WTC11 (cell line): ENCODE data around the gene APOL2. TPM values are rescaled to one million over a fixed set of nuclear protein-coding genes. Genes with fewer than 3 reads are reported as not detected.

Source experiments
- ATAC-seq: fragments of 200-7000 bp; cut with Tn5 transposase; 2 replicates; pipeline ENCODE4 v1.10.0; 2021; ENCODE audit warnings: mild to moderate bottlenecking, moderate library complexity
- CTCF ChIA-PET: fragments of 300-600 bp; sonication (Branson Sonifier 250); formaldehyde crosslinking; loops from one replicate; lab custom pipeline; 2021; ENCODE audit warnings: antibody characterized with exemption; lab: Charles Lee
- POLR2A ChIA-PET: fragments of 350-600 bp; sonication (Branson Sonifier 250); formaldehyde crosslinking; loops from one replicate; lab custom pipeline; 2021; ENCODE audit warnings: antibody characterized with exemption; lab: Charles Lee
- DNase-seq: peaks from one replicate; pipeline ENCODE4 v3.0.0; 2021; ENCODE audit warnings: low spot score
- H3K27ac Mint-ChIP-seq: 2 replicates; pipeline ENCODE4 v1.8.0; 2021; ENCODE audit warnings: mixed read lengths
- H3K27me3 Mint-ChIP-seq: 2 replicates; pipeline ENCODE4 v1.8.0; 2021; ENCODE audit warnings: low read depth, mild to moderate bottlenecking, moderate library complexity, mixed read lengths
- H3K36me3 Mint-ChIP-seq: 2 replicates; pipeline ENCODE4 v1.8.0; 2021; ENCODE audit warnings: mixed read lengths
- H3K4me1 Mint-ChIP-seq: 2 replicates; pipeline ENCODE4 v1.8.0; 2022; ENCODE audit warnings: mixed read lengths
- H3K4me3 Mint-ChIP-seq: 2 replicates; pipeline ENCODE4 v1.8.0; 2021; ENCODE audit warnings: mild to moderate bottlenecking, moderate library complexity, mixed read lengths
- H3K9me3 Mint-ChIP-seq: 2 replicates; pipeline ENCODE4 v1.8.0; 2021; ENCODE audit warnings: mixed read lengths
- CREM ChIP-seq: sonication (generic); formaldehyde crosslinking; IDR thresholded peaks from 2 replicates; pipeline ENCODE4 v1.8.1; 2022; ENCODE audit warnings: mild to moderate bottlenecking, missing genetic modification reagents, moderate library complexity
- ELF4 ChIP-seq: sonication (generic); formaldehyde crosslinking; IDR thresholded peaks from 2 replicates; pipeline ENCODE4 v1.8.1; 2022; ENCODE audit warnings: low read depth, mild to moderate bottlenecking, moderate library complexity, missing genetic modification reagents
- EMX1 ChIP-seq: fragments of 250-450 bp; sonication (Bioruptor Pico); IDR thresholded peaks from 2 replicates; pipeline ENCODE4 v1.8.0; 2021; ENCODE audit warnings: mild to moderate bottlenecking
- OVOL2 ChIP-seq: fragments of 250-450 bp; sonication (Bioruptor Pico); IDR thresholded peaks from 2 replicates; pipeline ENCODE4 v1.9.0; 2021; ENCODE audit warnings: mild to moderate bottlenecking, borderline replicate concordance
- RELA ChIP-seq: sonication (generic); formaldehyde crosslinking; IDR thresholded peaks from 2 replicates; pipeline ENCODE4 v1.8.1; 2022; ENCODE audit warnings: missing genetic modification reagents, mild to moderate bottlenecking, borderline replicate concordance
- ZNF416 ChIP-seq: fragments of 250-450 bp; sonication (Bioruptor Pico); IDR thresholded peaks from 2 replicates; pipeline ENCODE4 v1.9.0; 2021; ENCODE audit warnings: mild to moderate bottlenecking, inconsistent platforms
- total RNA-seq: library from RNA; stranded (reverse); gene quantifications from 3 replicates; pipeline ENCODE4 v1.2.3, GENCODE V29; 2021
- TF ChIP-seq, protein P1 (sequence below): sonication (generic); formaldehyde crosslinking; conservative IDR thresholded peaks from 2 replicates; pipeline ENCODE4 v1.8.1; 2023; ENCODE audit warnings: mild to moderate bottlenecking, low read depth, missing genetic modification reagents, moderate library complexity
- TF ChIP-seq, protein P2 (sequence below): fragments of 250-450 bp; sonication (Bioruptor Pico); IDR thresholded peaks from 2 replicates; pipeline ENCODE4 v2.1.2; 2022; ENCODE audit warnings: mild to moderate bottlenecking, moderate library complexity
- TF ChIP-seq, protein P3 (sequence below): sonication (generic); formaldehyde crosslinking; IDR thresholded peaks from 2 replicates; pipeline ENCODE4 v1.8.1; 2022; ENCODE audit warnings: low read depth, mild to moderate bottlenecking, moderate library complexity, missing genetic modification reagents, borderline replicate concordance
- TF ChIP-seq, protein P4 (sequence below): sonication (generic); formaldehyde crosslinking; IDR thresholded peaks from 2 replicates; pipeline ENCODE4 v1.8.1; 2022; ENCODE audit warnings: low read depth, missing genetic modification reagents, borderline replicate concordance
- TF ChIP-seq, protein P5 (sequence below): fragments of 250-450 bp; sonication (Bioruptor Pico); IDR thresholded peaks from 2 replicates; pipeline ENCODE4 v1.9.0; 2021; ENCODE audit warnings: moderate library complexity, mild to moderate bottlenecking, inconsistent platforms, borderline replicate concordance
- TF ChIP-seq, protein P6 (sequence below): fragments of 250-450 bp; sonication (Bioruptor Pico); IDR thresholded peaks from 2 replicates; pipeline ENCODE4 v1.9.0; 2021; ENCODE audit warnings: mild to moderate bottlenecking
- TF ChIP-seq, protein P7 (sequence below): fragments of 250-450 bp; sonication (Bioruptor Pico); IDR thresholded peaks from 2 replicates; pipeline ENCODE4 v1.8.0; 2021; ENCODE audit warnings: mild to moderate bottlenecking
- TF ChIP-seq, protein P8 (sequence below): fragments of 200-600 bp; IDR thresholded peaks from 2 replicates; pipeline ENCODE4 v1.8.0; 2022; ENCODE audit warnings: antibody characterized with exemption
- TF ChIP-seq, protein P9 (sequence below): sonication (generic); formaldehyde crosslinking; IDR thresholded peaks from 2 replicates; pipeline ENCODE4 v1.8.0; 2023; ENCODE audit warnings: mild to moderate bottlenecking, missing genetic modification reagents
- TF ChIP-seq, protein P10 (sequence below): sonication (generic); formaldehyde crosslinking; IDR thresholded peaks from 2 replicates; pipeline ENCODE4 v1.8.1; 2023; ENCODE audit warnings: mild to moderate bottlenecking, missing genetic modification reagents

APOL2 gene
- total RNA-seq, 1 experiment from 2014 or later = 11.2 TPM

DNA sequence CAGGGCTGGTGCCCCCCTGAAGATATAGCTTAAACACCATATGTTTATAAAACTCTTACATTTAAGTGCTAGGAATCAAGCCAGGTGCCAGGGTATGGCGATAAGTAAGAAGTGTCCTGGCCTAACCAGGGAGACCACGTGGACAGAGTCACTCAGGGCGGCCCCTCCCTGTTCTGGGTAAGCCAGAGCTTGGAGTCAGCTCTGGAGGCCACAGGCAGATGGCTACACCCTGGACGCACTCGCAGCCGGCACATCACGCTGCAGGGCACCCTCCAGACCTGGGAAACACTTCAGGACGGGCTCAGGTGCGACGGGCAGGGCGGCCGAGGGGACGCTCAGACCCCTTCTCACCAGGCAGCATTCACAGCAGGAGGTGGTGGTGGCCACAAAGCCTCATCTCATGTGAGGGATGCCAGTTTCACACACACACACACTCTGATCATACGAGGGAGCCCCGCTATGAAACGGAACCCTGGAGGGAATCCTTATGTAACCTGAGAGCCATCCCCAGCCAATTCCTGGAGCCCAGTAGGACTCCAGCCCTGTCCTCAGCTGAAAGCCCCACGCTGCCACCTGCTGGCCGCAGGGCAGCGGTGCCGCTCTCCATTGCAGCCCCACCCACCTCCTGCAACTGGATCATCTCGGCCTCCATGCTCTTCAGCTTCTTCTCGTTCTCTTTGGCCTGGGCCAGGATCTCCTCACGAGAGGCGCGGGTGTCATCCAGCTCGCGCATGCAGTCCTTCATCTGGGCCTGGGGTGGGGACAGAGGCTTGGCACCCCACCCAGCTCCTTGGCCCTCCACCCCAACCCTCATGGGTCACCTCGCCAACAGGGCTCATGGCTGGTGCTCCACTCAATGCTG is 47.0 kb upstream of the APOL2 start:
- POLR2A ChIA-PET = interaction anchor here (1.2 kb wide), 1 partner anchor 195 kb away, joined by 3 read pairs; the partner anchor contains the start of gene TXN2
- CTCF ChIA-PET = interaction anchor here (0.6 to 2.4 kb wide), 36 partner anchors 8 to 910 kb away, joined by 3 to 29 read pairs (median 4); partner anchors contain the start of gene APOL2
- DNase-seq (peak; percentile 87), ATAC-seq (peak; percentile 94)
- TF ChIP-seq ZNF416 (no peak), ELF4 (CRISPR knock-in tag) (no peak), EMX1 (CRISPR knock-in tag) (0 out of 2 replicates have a peak, but pooled peaks have one; percentile 3), CREM (no peak), RELA (CRISPR knock-in tag) (no peak), OVOL2 (CRISPR knock-in tag) (no peak)
- TF ChIP-seq, protein P1, sequence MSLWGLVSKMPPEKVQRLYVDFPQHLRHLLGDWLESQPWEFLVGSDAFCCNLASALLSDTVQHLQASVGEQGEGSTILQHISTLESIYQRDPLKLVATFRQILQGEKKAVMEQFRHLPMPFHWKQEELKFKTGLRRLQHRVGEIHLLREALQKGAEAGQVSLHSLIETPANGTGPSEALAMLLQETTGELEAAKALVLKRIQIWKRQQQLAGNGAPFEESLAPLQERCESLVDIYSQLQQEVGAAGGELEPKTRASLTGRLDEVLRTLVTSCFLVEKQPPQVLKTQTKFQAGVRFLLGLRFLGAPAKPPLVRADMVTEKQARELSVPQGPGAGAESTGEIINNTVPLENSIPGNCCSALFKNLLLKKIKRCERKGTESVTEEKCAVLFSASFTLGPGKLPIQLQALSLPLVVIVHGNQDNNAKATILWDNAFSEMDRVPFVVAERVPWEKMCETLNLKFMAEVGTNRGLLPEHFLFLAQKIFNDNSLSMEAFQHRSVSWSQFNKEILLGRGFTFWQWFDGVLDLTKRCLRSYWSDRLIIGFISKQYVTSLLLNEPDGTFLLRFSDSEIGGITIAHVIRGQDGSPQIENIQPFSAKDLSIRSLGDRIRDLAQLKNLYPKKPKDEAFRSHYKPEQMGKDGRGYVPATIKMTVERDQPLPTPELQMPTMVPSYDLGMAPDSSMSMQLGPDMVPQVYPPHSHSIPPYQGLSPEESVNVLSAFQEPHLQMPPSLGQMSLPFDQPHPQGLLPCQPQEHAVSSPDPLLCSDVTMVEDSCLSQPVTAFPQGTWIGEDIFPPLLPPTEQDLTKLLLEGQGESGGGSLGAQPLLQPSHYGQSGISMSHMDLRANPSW (CRISPR knock-in tag) = no peak
- TF ChIP-seq, protein P2, sequence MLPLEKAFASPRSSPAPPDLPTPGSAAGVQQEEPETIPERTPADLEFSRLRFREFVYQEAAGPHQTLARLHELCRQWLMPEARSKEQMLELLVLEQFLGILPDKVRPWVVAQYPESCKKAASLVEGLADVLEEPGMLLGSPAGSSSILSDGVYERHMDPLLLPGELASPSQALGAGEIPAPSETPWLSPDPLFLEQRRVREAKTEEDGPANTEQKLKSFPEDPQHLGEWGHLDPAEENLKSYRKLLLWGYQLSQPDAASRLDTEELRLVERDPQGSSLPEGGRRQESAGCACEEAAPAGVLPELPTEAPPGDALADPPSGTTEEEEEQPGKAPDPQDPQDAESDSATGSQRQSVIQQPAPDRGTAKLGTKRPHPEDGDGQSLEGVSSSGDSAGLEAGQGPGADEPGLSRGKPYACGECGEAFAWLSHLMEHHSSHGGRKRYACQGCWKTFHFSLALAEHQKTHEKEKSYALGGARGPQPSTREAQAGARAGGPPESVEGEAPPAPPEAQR (CRISPR knock-in tag) = peak; percentile 51; the same call in 1 of the 2 replicates
- TF ChIP-seq, protein P3, sequence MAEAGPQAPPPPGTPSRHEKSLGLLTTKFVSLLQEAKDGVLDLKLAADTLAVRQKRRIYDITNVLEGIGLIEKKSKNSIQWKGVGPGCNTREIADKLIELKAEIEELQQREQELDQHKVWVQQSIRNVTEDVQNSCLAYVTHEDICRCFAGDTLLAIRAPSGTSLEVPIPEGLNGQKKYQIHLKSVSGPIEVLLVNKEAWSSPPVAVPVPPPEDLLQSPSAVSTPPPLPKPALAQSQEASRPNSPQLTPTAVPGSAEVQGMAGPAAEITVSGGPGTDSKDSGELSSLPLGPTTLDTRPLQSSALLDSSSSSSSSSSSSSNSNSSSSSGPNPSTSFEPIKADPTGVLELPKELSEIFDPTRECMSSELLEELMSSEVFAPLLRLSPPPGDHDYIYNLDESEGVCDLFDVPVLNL = no peak
- TF ChIP-seq, protein P4, sequence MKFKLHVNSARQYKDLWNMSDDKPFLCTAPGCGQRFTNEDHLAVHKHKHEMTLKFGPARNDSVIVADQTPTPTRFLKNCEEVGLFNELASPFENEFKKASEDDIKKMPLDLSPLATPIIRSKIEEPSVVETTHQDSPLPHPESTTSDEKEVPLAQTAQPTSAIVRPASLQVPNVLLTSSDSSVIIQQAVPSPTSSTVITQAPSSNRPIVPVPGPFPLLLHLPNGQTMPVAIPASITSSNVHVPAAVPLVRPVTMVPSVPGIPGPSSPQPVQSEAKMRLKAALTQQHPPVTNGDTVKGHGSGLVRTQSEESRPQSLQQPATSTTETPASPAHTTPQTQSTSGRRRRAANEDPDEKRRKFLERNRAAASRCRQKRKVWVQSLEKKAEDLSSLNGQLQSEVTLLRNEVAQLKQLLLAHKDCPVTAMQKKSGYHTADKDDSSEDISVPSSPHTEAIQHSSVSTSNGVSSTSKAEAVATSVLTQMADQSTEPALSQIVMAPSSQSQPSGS (CRISPR knock-in tag) = no peak
- TF ChIP-seq, protein P5, sequence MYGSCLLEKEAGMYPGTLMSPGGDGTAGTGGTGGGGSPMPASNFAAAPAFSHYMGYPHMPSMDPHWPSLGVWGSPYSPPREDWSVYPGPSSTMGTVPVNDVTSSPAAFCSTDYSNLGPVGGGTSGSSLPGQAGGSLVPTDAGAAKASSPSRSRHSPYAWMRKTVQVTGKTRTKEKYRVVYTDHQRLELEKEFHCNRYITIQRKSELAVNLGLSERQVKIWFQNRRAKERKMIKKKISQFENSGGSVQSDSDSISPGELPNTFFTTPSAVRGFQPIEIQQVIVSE (CRISPR knock-in tag) = no peak
- TF ChIP-seq, protein P6, sequence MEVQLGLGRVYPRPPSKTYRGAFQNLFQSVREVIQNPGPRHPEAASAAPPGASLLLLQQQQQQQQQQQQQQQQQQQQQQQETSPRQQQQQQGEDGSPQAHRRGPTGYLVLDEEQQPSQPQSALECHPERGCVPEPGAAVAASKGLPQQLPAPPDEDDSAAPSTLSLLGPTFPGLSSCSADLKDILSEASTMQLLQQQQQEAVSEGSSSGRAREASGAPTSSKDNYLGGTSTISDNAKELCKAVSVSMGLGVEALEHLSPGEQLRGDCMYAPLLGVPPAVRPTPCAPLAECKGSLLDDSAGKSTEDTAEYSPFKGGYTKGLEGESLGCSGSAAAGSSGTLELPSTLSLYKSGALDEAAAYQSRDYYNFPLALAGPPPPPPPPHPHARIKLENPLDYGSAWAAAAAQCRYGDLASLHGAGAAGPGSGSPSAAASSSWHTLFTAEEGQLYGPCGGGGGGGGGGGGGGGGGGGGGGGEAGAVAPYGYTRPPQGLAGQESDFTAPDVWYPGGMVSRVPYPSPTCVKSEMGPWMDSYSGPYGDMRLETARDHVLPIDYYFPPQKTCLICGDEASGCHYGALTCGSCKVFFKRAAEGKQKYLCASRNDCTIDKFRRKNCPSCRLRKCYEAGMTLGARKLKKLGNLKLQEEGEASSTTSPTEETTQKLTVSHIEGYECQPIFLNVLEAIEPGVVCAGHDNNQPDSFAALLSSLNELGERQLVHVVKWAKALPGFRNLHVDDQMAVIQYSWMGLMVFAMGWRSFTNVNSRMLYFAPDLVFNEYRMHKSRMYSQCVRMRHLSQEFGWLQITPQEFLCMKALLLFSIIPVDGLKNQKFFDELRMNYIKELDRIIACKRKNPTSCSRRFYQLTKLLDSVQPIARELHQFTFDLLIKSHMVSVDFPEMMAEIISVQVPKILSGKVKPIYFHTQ = no peak
- TF ChIP-seq, protein P7, sequence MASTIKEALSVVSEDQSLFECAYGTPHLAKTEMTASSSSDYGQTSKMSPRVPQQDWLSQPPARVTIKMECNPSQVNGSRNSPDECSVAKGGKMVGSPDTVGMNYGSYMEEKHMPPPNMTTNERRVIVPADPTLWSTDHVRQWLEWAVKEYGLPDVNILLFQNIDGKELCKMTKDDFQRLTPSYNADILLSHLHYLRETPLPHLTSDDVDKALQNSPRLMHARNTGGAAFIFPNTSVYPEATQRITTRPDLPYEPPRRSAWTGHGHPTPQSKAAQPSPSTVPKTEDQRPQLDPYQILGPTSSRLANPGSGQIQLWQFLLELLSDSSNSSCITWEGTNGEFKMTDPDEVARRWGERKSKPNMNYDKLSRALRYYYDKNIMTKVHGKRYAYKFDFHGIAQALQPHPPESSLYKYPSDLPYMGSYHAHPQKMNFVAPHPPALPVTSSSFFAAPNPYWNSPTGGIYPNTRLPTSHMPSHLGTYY = peak; percentile 78; the same call in 1 of the 2 replicates
- TF ChIP-seq, protein P8, sequence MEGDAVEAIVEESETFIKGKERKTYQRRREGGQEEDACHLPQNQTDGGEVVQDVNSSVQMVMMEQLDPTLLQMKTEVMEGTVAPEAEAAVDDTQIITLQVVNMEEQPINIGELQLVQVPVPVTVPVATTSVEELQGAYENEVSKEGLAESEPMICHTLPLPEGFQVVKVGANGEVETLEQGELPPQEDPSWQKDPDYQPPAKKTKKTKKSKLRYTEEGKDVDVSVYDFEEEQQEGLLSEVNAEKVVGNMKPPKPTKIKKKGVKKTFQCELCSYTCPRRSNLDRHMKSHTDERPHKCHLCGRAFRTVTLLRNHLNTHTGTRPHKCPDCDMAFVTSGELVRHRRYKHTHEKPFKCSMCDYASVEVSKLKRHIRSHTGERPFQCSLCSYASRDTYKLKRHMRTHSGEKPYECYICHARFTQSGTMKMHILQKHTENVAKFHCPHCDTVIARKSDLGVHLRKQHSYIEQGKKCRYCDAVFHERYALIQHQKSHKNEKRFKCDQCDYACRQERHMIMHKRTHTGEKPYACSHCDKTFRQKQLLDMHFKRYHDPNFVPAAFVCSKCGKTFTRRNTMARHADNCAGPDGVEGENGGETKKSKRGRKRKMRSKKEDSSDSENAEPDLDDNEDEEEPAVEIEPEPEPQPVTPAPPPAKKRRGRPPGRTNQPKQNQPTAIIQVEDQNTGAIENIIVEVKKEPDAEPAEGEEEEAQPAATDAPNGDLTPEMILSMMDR = peak; percentile 85
- TF ChIP-seq, protein P9, sequence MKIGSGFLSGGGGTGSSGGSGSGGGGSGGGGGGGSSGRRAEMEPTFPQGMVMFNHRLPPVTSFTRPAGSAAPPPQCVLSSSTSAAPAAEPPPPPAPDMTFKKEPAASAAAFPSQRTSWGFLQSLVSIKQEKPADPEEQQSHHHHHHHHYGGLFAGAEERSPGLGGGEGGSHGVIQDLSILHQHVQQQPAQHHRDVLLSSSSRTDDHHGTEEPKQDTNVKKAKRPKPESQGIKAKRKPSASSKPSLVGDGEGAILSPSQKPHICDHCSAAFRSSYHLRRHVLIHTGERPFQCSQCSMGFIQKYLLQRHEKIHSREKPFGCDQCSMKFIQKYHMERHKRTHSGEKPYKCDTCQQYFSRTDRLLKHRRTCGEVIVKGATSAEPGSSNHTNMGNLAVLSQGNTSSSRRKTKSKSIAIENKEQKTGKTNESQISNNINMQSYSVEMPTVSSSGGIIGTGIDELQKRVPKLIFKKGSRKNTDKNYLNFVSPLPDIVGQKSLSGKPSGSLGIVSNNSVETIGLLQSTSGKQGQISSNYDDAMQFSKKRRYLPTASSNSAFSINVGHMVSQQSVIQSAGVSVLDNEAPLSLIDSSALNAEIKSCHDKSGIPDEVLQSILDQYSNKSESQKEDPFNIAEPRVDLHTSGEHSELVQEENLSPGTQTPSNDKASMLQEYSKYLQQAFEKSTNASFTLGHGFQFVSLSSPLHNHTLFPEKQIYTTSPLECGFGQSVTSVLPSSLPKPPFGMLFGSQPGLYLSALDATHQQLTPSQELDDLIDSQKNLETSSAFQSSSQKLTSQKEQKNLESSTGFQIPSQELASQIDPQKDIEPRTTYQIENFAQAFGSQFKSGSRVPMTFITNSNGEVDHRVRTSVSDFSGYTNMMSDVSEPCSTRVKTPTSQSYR = no peak
- TF ChIP-seq, protein P10, sequence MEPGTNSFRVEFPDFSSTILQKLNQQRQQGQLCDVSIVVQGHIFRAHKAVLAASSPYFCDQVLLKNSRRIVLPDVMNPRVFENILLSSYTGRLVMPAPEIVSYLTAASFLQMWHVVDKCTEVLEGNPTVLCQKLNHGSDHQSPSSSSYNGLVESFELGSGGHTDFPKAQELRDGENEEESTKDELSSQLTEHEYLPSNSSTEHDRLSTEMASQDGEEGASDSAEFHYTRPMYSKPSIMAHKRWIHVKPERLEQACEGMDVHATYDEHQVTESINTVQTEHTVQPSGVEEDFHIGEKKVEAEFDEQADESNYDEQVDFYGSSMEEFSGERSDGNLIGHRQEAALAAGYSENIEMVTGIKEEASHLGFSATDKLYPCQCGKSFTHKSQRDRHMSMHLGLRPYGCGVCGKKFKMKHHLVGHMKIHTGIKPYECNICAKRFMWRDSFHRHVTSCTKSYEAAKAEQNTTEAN (CRISPR knock-in tag) = no peak
- no peaks in the 10 kb centered on the region for H3K27me3 Mint-ChIP-seq
- H3K4me3 Mint-ChIP-seq = no peak overlapping the region
- peaks cover 5% of the 10 kb centered on the region; the same call in 1 of the 2 replicates for H3K4me1 Mint-ChIP-seq
- H3K27ac Mint-ChIP-seq = peak overlapping the region; percentile 15; the same call in 1 of the 2 replicates
- peaks cover 83% of the 10 kb centered on the region for H3K36me3 Mint-ChIP-seq
- H3K9me3 Mint-ChIP-seq = peaks cover 5% of the 10 kb centered on the region; the same call in 1 of the 2 replicates
